GM19239 (cell line): ENCODE data around the gene AGBL1.
"Not testable (repeated sequence)": the region's sequence is repeated elsewhere in the genome, so short reads cannot be mapped to it uniquely, and the experiment has no call there.

ENCODE experiments used
- DNase-seq: peaks from one replicate; pipeline ENCODE4 v3.0.0; 2011; ENCODE audit warnings: low spot score; ENCODE audit not compliant: insufficient read length
- FAIRE-seq: peaks from 2 replicates; lab custom pipeline; 2011; peaks lifted over from hg19 to GRCh38; lab: Jason Lieb, UNC

AGBL1 gene

DNA sequence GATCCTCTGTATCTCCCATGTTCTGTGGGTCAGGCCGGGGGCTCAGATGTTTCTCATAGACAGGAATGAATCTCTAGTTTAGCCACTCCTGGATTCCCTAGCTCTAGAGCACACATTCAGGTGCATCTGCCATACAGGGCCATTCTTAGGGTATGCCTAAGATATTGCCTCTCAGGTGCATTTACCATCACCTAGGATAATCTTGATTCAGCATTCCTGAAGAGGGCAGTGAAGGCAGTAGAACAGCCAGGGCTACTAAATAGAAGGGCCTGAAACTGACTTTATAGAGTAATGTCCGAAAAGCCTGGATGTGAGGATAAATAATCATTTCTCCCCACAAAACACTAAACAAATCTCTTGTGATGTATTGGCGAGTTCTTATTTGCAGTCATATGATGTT lies 882.0 kb downstream of the AGBL1 start:
- DNase-seq = no peak
- FAIRE-seq = no peak

DNA sequence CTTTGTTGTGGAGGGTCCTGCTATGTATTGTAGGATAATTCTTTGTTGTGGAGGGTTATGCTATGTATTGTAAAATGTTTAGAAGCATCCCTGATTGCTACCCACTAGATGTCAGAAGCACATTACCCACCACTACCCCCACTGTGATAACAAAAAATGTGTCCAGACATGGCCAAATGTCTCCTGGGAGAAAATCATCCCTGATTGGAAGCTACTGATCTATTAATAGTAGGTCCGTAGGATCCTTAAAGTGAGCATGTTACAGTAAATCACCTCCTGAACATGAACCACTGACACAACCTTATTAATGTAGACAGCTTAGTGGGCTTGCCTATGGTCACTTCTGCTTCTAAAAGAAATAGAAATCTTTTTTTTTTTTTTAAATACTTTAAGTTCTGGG lies 884.6 kb downstream of the AGBL1 start:
- DNase-seq = no peak
- no peak for FAIRE-seq

DNA sequence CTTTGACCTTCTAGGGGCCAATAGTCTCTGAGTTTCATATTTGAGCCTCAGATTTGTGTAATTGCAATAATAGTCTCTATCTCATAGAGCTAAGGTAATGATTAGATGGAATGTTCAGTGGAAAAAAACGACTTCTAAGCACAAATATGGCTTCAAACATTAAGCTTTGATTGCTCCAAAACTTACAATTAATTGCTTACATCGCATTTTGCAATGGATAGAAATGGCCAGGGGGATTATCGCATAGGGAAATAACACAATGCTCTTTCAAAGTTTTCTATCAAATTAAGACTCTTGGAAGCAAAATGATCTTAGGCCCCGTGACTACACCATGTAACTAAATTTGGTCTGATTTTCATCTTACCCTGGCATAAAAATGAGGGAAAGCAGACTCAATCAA lies 888.6 kb downstream of the AGBL1 start:
- FAIRE-seq = no peak
- no peak for DNase-seq

DNA sequence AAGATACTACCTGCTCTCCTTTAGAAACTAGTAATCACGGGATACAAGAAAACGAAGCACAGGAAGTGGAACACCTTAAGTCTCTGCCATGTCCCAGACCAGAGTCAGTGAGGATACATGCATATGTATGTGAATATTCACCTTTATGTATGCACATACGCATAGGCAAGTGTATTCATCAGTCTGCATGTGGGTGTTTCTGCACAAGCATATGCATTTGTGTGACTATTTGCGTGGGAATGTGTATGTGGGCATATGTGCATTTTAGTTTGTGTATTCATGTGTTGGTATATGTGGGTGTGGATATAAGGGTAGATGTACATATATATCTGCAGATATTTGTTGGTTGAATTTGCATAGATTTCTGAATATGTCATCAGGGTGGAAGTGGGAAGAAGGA lies 889.7 kb downstream of the AGBL1 start:
- FAIRE-seq (no peak), DNase-seq (no peak)

DNA sequence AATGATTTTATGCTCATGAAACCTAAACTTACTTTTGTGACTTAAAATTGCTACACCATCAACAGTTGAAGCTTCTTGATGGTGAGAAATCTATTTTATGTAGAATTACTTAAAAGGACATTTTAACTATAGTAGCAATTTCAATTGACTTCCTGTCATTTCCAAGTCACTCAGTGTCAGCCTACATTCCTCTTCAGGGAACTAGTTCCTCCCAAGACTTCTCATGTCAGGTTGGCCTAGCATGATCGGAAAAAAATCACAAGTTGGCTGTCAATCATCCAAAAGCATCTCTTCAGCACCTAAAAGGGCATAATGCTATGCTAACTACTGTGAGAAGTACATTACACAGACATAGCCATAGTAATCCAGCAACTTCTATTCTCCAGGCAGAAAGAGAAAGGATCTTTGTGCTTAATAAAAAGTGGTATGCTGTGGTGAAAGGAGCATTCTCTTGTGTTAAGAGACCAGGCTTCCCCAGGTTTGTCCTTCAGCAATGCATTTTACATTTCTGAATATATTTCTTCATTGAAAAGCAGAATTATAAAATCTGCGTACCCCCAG lies 893.7 kb downstream of the AGBL1 start:
- DNase-seq = no peak
- FAIRE-seq = no peak

DNA sequence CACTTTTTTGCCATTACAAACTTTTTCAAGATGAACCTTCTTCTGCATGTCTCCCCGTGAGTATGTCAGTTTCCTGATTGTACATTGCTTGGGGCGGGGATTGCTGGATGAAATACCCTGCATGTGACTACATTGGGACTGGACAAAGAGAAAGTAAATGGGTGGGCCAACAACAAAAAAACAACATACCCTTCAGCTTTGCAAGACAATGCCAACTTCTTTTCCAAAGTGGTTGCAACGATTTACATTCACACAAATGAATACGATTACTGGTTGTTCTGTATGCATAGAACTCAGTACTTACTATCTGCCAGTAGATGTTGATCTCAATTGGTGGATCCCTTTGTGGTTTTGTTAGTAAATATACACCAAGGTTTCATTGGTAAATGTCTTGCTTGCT lies 908.4 kb downstream of the AGBL1 start:
- DNase-seq (no peak), FAIRE-seq (no peak)

DNA sequence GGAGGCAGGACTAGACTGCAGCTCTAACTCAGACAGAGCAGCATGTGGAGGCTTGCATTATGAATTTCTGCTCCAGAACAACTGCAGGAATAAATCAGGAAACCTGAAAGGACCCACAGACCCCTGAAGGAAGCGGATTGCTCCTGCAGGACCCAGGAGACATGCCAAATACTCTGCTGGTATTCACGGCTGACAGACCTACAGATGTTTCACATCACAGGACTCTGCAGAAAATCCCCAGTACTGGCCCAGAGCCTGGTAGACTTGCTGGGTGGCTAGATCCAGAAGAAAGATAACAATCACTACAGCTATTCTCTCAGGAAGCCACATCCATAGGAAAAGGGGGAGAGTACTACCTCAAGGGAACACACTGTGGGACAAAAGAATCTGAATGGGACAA lies 942.1 kb downstream of the AGBL1 start:
- DNase-seq (no peak), FAIRE-seq (no peak)

DNA sequence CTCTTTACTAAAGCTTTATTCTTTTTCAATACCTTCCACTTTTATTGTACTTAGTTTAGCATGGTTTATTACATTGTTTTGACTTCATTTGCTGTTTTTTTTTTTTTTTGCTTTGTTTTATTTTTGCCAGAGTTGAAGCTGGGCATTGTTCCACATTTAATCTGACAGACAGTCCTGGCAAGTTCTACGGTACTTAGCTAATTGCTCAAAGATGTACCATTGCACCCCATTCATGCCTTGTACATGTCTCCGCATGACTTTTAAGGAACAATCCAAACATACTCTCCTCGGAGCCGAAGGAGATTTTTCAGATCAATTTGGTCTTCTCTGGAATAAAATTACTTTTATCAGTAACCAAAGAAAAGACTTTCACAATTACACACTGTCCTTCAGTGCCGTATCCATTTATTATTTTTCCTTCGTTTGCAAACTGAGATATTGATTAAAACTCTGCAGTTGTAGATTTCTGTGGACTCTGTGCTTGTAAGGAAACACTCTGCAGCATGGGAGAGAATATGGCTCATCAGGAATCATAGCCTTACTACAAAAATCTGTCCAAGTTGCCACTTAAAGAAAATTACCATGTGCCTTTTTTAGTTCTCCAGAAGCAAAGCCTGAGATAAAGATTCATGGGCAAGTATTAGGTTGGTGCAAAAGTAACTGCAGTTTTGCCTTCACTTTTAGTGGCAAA lies 952.0 kb downstream of the AGBL1 start:
- no peak for FAIRE-seq
- DNase-seq = no peak

DNA sequence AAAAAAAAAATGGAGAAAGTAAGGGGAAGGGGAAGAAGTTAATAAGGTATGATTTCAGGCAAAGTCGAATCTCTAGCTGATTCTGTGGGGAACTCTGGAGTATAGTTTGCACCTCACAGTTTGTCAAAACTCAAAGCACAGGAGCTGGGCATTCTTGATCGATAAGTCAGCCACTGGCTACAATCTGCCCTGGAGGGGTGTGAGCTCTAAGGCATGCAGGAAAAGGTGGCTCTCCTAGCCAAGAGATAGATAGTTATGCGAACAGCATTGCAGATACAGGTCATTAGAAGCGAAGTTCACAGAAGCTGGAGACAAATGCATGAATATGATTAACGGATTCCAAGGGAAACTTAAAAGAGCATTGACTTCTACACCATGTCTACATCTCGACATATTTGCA lies 952.6 kb downstream of the AGBL1 start:
- DNase-seq (no peak), FAIRE-seq (no peak)

DNA sequence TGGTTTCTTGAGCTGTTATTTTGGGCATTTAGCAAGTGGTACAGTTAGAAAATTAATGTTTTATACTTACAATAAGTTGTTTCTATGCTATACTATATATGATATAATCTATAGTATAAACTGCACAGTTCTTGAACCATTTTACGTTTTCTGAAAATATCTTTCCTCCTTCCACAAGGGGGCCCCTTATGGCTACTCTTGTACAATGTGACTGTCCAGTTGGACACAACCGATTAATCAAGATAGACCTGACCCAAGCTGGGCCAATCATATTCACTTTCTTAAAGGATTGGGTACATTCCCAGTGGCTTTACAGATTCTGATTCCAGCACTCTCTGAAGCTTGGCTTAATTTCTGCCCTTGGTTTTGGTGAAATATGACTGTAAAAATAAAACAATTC lies 953.4 kb downstream of the AGBL1 start:
- no peak for FAIRE-seq
- DNase-seq = no peak

DNA sequence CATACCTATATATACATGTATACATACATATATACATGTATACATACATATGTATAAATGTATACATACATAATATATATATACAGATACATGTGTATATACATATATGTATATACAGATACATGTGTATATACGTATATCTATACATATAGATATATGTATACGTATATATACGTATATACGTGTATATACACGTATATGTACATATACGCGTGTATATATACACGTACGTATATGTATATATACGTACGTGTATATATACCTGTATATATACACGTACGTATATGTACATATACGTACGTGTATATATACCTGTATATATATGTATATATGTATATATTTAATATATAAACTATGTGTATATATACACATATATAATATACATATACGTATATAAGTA lies 955.2 kb downstream of the AGBL1 start:
- no peak for FAIRE-seq
- DNase-seq = no peak

DNA sequence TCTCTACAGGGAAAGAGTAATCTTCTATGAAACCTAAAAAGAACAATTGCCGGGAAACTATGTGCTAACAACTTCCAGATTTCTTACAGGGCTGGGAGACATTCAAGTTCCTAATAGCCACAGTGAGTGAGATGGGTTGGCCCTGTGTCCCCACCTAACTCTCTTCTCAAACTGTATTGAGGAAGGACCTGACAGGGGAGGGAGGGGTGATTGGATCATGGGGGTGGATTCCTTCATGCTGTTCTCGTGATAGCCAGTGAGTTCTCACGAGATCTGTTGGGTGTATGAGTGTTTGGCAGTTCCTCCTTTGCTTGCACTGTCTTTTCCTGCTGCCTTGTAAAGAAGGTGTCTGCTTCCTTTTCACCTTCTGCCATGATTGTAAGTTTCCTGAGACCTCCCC lies 958.7 kb downstream of the AGBL1 start:
- no peak for FAIRE-seq
- no peak for DNase-seq

DNA sequence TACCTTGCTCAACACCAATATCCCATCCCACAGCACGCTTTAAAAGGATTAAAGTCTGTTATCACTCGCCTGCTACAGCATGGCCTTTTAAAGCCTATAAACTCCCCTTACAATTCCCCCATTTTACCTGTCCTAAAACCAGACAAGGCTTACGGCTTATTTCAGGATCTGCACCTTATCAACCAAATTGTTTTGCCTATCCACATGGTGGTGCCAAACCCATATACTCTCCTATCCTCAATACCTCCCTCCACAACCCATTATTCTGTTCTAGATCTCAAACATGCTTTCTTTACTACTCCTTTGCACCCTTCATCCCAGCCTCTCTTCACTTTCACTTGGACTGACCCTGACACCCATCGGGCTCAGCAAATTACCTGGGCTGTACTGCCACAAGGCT lies 962.9 kb downstream of the AGBL1 start:
- not testable (repeated sequence) for DNase-seq, FAIRE-seq

DNA sequence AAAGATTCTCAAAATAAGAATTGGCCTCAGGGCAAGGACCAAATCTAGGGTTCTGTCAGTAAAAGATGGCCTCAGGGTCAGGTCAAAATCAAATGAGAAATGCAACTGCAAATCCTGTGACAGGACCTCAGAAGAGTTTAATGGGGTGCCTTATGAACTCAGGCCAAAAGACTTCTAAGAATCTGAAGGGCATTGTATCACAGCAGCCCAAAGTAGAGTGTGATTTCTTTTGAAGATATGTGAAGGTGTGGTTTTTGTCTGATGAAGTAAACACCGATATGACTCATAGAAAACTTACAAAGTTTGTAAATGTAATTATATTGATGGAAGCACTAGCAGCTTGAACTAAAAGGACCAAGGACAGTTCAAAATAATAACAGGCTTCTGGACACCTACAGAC lies 966.1 kb downstream of the AGBL1 start:
- FAIRE-seq = no peak
- no peak for DNase-seq

DNA sequence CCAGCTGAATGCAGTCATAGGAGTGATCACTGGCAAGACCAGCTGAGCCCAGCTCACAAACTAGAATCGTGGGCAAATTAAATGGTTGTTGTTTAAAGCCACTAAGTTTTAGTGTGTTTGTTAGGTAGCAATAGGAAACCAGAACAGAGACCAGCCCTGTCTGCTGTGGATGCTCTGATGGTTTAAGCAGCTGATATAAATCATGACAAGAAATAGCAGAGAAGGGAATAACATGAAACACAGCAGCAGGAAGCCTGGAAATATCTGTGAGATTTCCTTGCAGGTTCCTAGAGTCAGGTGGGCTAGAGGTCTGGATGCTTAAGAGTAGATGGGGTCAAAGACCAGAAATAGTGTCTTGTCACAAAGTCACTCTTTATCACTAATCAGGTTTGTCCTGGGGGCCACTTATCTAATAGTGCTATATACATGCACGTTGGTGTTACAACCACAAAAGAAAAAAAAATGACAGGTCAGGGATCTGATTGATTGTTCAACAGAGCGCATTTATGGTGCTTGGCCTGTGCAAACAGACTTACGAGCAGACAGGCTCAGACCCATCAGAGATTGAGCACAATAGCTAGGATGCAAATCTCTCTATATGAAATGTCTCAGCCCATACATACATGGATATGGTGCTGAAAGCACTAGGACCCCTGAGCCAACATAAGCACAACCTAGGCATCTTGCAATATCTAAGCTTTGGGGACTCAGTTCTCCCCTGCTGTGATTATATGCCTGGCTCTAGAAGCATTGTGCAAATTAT lies 967.7 kb downstream of the AGBL1 start:
- FAIRE-seq (no peak), DNase-seq (no peak)
